CD1c-positive myeloid dendritic cell (primary cell): ENCODE measurements around the gene RNF13.

Experiments used
- DNase-seq: peaks from one replicate; pipeline ENCODE4 v3.0.0-alpha.2; 2016; ENCODE audit errors: extremely low spot score

RNF13 gene

DNA sequence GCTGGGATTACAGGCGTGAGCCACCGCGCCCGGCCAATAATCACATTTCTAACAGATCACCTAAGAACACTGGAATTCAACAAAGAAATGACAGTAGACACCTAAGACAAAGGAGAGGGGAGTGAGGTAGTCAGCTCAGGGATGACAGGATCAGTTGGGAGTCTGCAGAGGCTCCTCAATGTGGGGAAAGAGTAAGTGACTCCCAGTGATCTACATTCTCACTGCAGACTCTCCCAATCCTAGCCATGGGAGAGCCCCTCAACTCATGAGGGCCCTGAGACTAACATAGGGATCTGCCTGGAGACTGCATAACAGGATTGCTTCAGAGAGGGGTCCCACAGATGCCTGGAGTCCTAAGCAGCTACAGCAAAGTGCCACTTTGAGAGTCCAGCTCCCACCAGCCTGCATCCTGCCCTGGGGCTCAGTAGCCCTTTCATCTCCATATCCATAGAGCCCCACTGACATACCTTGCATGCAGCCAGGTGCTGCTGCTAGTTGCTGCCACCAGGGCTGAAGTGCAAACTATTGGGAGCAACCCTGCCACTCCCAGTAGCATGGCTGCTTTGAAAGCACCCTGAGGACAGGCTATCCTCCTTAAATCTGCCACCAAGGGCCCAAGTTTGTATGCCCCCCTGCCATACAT lies 179.5 kb downstream of the RNF13 start:
- DNase-seq = no peak

- DNase-seq = no peak
These were observed 185.9 kb downstream of the RNF13 start for GRCh38 chr3:149998946-149999345.

GRCh38 chr3:149999421-149999820 lies 186.4 kb downstream of the RNF13 start:
- DNase-seq = no peak

GRCh38 chr3:150000641-150001040 lies 187.6 kb downstream of the RNF13 start:
- no peak for DNase-seq

- DNase-seq = no peak
These were observed 192.5 kb downstream of the RNF13 start for GRCh38 chr3:150005243-150006112.

DNA sequence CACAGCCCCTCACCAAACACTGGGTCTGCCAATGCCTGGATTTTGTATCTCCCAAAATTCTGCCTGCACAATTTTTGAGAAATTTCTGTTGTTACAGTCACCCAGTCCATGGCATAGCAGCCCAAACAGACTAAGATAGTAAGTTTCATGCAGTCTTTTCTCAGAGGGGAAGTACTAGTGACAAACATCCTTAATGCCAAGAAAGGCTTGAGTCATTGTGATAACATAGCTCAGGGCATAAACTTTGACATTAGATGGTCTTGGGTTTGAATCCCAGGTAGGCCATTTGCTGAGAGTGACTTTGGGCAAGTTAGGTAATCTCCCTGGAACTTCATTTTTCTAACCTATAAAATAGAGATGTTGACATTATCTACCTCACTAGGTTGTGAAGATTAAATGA lies 193.8 kb downstream of the RNF13 start:
- no peak for DNase-seq
